Activated T-cell treated with anti-CD3 and anti-CD28 coated beads for 48 hours (primary cell): ENCODE measurements around the gene PPP3R2.
"Not testable (repeated sequence)": the region's sequence is repeated elsewhere in the genome, so short reads cannot be mapped to it uniquely, and the experiment has no call there.

ENCODE experiments used
- DNase-seq: peaks from one replicate; pipeline ENCODE4 v3.0.0-alpha.2; 2020; ENCODE audit warnings: low read depth

PPP3R2 gene

GRCh38 chr9:101594796-101595195, at the start of gene PPP3R2:
Gene PPP3R2 (minus strand): TSS chr9:101594969. CDS start chr9:101594921, 48 bp downstream.
- no peak for DNase-seq

DNA sequence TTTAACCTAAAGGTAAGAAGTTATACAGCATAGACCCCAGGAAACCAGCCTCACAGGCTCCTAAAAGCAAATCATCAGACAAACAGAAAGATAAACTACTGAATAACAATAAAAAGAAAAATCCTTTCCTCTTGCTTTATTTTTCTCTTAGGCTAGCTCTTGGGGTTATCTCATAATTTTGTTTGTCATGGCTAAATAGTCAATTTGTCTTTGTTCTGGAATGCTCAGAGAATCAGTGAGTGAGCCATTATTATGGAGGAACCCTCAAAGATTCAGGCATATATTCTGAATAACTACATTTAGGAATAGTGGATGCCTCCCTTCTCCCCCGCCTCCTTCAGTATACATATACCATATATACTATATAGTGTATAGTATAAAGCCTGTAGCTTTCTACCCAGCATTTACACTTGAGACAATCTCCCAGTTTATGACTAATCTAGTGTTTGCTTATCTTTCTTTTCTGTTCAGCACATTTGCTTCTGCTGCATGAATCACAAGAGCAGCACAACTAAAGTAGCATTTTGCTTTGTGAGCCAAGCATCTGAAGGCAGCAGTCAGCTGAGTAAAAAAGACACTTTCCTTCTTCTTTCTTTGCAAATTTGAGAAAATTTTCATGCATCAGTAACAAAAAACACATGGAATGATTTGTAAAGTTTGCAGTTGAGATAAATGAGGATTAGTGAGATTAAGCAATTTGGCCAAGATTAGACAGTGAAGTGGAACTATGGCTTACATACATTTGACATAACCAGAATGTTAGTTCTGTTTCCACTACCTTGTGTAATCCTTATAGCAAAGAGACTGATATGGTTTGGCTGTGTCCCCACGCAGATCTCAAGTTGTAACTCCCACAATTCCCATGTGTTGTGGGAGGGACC, 45.3 kb upstream of the PPP3R2 start:
- DNase-seq: no peak

DNA sequence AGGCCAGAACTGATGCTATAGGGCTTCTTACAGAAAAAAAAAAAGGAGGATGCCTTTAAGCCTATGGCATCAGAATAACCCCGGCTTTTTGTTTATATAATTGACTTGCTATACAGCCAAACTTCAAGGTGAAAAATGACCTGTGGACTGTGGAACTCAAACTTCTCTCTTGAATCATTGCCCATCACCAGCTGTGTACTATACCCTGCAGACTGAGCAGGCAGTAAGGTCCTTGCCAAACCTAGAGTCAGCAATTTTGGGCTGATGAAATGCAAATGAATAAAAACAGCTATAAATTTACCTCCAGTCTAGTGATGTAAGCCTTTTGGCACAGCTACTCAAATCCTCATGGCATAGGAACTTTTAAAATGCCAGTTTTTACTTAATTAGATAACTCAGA, 44.5 kb upstream of the PPP3R2 start:
- DNase-seq: no peak

GRCh38 chr9:101636247-101636646, 41.5 kb upstream of the PPP3R2 start:
- no peak for DNase-seq

DNA sequence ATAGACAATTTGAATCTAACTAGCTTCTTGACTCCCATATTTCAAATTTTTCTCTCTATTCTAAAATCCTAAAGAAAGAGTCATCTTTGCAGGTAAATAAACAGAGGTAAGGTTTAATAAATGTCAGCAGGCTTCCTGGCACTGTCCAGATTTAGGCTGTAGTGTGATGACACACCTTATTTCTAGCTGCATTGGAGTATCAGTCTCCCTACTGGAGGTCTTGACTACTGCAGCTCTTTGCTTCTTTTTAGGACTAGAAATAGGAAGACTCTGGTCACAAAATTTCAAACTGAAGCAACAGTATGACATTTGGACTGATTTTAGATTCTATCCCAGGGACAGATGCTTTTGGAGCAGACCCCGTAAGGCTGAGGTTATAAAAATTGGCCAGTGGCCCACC, 40.7 kb upstream of the PPP3R2 start:
- no peak for DNase-seq

GRCh38 chr9:101634741-101635409, 40.1 kb upstream of the PPP3R2 start:
- no peak for DNase-seq

DNA sequence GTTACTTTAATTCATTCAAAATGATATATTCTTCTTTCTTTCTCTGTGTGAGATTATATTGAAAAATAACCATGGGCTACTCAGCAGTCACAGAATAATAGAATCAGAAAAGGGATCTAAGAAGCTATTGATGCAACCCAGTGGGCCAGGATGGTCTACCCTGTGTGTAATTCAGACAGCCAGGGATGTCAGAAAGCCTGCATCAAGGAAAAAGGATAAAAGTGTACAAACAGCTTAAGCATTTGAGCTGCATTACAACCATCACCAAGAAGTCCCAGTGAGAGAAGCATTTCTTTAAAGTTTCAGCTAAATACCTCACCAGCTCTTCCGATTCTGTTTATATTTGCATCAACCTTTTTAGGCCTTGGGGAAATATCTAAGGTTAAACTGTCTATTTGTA, 37.8 kb upstream of the PPP3R2 start:
- no peak for DNase-seq

GRCh38 chr9:101631892-101632291, 37.1 kb upstream of the PPP3R2 start:
- DNase-seq: no peak

- DNase-seq: no peak
Measured at GRCh38 chr9:101629636-101630035, 34.9 kb upstream of the PPP3R2 start.

DNA sequence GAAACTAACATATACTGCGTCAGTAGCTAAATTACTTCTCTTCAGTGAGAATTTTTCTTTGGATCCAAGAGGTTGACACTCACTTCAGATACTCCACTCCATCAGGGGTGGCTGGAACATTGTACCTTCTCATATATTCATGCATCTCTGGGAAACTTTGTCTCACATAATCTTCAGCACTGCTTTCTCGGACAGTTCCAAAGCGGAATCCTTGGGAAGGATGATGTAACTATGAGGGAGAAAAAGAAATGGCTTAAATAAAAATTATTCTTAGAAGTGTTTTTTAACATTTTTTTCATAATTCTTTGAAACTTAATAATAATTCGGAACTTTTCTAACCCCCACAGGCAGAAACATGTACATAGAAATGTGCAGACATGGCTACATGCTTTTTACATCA, 33.4 kb upstream of the PPP3R2 start:
- DNase-seq: no peak

GRCh38 chr9:101626295-101626694, 31.5 kb upstream of the PPP3R2 start:
- DNase-seq: no peak

DNA sequence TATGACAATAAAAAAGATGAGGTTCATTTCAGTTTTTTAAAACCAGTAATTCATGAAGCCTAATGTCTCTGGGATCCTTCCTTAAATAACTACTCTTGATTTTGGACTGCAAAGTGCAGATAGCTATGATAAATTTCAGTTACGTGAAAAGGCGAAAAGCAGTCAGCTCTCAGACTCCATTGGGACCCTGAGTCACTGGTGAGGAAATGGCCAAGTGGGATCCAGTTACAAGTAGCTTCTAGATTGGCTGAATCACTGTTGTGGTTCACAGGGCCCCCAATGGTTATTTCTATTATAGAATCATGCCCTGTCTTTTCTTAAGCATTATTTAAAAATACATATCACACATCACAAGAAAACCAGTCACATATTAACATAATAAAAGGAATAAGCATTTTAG, 31.1 kb upstream of the PPP3R2 start:
- DNase-seq: no peak

- DNase-seq: no peak
Measured at GRCh38 chr9:101620452-101620851, 25.7 kb upstream of the PPP3R2 start.

- DNase-seq: no peak
Measured at GRCh38 chr9:101618698-101619097, 23.9 kb upstream of the PPP3R2 start.

DNA sequence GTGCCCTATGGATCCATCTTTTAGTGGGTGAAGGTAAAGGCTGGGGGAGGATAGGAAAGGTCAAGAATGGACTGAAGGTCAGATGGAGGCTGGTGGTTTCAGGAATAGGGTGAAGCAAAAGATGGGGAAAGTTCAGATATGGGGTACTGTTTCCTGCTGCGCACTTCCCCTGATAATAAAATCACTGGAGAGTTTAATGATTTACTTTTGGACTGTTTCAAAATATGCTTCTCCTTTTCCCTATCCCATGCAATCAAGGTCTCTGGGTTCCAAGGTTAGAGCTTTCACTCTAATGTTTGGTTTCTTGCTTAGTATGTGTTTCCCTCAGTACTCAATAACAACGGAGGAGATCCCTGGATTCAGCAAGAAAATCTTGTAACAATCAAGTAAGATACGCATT, 10.8 kb upstream of the PPP3R2 start:
- DNase-seq: no peak

GRCh38 chr9:101604296-101604695, 9.5 kb upstream of the PPP3R2 start:
- no peak for DNase-seq

DNA sequence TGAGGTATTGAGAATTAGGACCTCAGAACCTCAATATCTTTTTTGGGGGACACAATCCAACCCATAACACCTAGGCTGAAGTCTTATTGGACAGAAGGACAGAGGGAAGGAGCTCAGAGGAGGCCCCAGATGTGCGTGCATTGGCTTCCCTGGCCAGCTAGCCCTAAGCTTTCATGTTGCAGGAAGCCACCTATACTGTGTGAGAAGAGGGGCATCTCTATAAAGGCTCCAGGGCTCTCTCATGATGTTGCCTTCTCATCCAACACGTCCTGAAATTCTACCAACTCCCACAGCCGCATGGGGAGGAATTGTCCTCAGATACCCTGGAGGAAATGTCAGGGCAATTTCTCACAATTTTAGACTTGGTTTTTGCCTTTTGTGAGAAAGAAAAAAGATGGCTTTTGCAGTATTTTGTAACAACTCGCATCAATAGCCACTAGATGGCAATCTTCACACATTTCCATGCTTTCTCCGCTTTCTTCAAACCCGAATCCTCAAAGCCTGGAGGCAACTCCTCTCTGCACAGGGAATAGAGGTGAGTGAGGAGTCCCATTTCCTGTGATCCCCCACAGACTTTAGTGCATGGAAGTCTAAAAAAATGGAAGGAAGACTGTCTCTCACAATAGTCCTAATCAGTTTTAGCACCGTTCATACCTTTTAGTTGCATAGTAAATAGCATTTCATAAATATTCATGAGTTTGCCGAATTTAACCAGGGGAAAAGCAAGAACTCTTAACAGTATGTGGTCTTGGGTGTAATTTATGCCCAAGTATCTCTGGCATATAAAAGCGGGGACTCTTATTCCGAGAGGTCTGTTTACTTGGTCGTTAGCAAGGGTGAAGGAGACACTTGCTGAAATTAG, 7.4 kb upstream of the PPP3R2 start:
- no peak for DNase-seq

DNA sequence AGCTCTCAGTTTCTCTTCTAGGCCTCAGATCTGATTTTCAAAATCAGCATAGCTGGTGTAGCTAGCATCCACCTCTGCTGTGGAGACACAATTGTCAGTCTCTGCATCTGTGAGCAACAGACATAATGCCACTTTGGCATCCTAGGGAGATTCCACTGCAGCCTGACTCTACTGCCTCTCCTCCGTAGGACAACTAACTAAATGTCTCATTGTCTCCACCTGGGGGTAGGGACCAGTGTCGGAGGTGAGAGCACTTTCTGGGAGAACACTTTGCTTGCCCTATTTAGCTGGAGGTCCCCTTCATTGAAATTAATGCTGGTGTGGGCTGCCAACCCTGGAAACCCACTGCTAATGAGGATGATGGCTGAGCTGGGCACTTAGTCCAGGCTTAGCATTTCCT, 1.4 kb downstream of the PPP3R2 start:
- no peak for DNase-seq

- no peak for DNase-seq
Measured at GRCh38 chr9:101592788-101593187, 2.0 kb downstream of the PPP3R2 start.

- DNase-seq: no peak
Measured at GRCh38 chr9:101591787-101592446, 2.9 kb downstream of the PPP3R2 start.

- DNase-seq: no peak
Measured at GRCh38 chr9:101590901-101591300, 3.9 kb downstream of the PPP3R2 start.

GRCh38 chr9:101590074-101590473, 4.7 kb downstream of the PPP3R2 start:
- not testable (repeated sequence) for DNase-seq
